ENCODE measurements around the gene PLA2G4A. TPM values are rescaled to one million over a fixed set of nuclear protein-coding genes. Genes with fewer than 3 reads are reported as not detected.

Gene PLA2G4A
- total RNA-seq, 1 experiment from 2014 or later = 8.6 TPM

GRCh38 chr1:186841599-186841998 is 12.8 kb downstream of the PLA2G4A start:
- Histone ChIP-seq H3K4me1 (ENCODE audit: control insufficient read depth in 1 of 2, insufficient read depth in 2 of 2, low read length in 2 of 2) (peaks cover 0 to 6% of the 10 kb centered on the region in 2 experiments; a peak in 1 of 4 replicates), H3K9me3 (ENCODE audit: control insufficient read depth in 1 of 2, insufficient read depth in 1 of 2, low read depth in 1 of 2, low read length in 2 of 2) (no peaks in the 10 kb centered on the region), H3K79me2 (ENCODE audit: insufficient read depth, low read length) (no peaks in the 10 kb centered on the region), H2AFZ (ENCODE audit: low read depth, low read length, poor library complexity, severe bottlenecking) (no peak overlapping the region), H3K27me3 (ENCODE audit: insufficient read depth, low read length) (no peaks in the 10 kb centered on the region), H3K27ac (ENCODE audit: low read depth, low read length) (no peak overlapping the region), H3K36me3 (ENCODE audit: control insufficient read depth in 1 of 2, insufficient read depth in 2 of 2, low read length in 2 of 2) (no peaks in the 10 kb centered on the region), H3K4me3 (replicated peaks in 1 of 2; ENCODE audit: low read depth in 1 of 2, low read length in 2 of 2) (no peak overlapping the region), H3K9ac (ENCODE audit: low read length) (no peak overlapping the region), H3K9me2 (ENCODE audit: insufficient read depth) (no peaks in the 10 kb centered on the region), H3K4me2 (ENCODE audit: low read length) (no peak overlapping the region), H4K20me1 (ENCODE audit: insufficient read depth) (no peaks in the 10 kb centered on the region)
- no peak for ATAC-seq
- no peak for DNase-seq (ENCODE audit: low read depth, low spot score)
- TF ChIP-seq EZH2 (IDR thresholded peaks at IDR 0.05) (no peak), CEBPB (IDR thresholded peaks at IDR 0.05; ENCODE audit: low read depth) (no peak), POLR2AphosphoS5 (IDR thresholded peaks at IDR 0.05; ENCODE audit: low read depth, low read length) (no peak), RAD21 (IDR thresholded peaks at IDR 0.05; ENCODE audit: low read depth) (no peak), SIN3A (IDR thresholded peaks at IDR 0.05; ENCODE audit: low read depth) (no peak), ZBTB33 (IDR thresholded peaks at IDR 0.05; ENCODE audit: extremely low read depth, insufficient replicate concordance, low read length) (no peak), POLR2A (IDR thresholded peaks at IDR 0.05; ENCODE audit: borderline replicate concordance, extremely low read depth, insufficient read depth, insufficient read length) (no peak)
- BruUV-seq (replicated peaks) = no TSS peak
- RAD21 ChIA-PET (ENCODE audit: low non-redundant PET in 1 of 2, low total read pairs in 2 of 2, uncharacterized antibody in 2 of 2, unreplicated experiment in 2 of 2) = no interaction called here
- CTCF ChIA-PET = no interaction called here
- POLR2A ChIA-PET = no interaction called here
- intact Hi-C loops (cut with micrococcal nuclease) = no loop called here

- ChIA-PET POLR2A (no interaction called here), CTCF (no interaction called here), RAD21 (ENCODE audit: low non-redundant PET in 1 of 2, low total read pairs in 2 of 2, uncharacterized antibody in 2 of 2, unreplicated experiment in 2 of 2) (no interaction called here)
- H3K9me3 ChIP-seq (ENCODE audit: control insufficient read depth in 1 of 2, insufficient read depth in 1 of 2, low read depth in 1 of 2, low read length in 2 of 2) = no peaks in the 10 kb centered on the region
- ATAC-seq = no peak
- no peak for DNase-seq (ENCODE audit: low read depth, low spot score)
- intact Hi-C loops (cut with micrococcal nuclease) = no loop called here
- no TSS peak for BruUV-seq (replicated peaks)
- TF ChIP-seq SIN3A (IDR thresholded peaks at IDR 0.05; ENCODE audit: low read depth) (no peak), SRF (IDR thresholded peaks at IDR 0.05; ENCODE audit: low read depth) (no peak), ATF3 (IDR thresholded peaks at IDR 0.05) (no peak), POLR2A (IDR thresholded peaks at IDR 0.05; ENCODE audit: borderline replicate concordance, extremely low read depth, insufficient read depth, insufficient read length) (no peak), CBX3 (IDR thresholded peaks at IDR 0.05; ENCODE audit: low read depth) (no peak), POLR2AphosphoS5 (IDR thresholded peaks at IDR 0.05; ENCODE audit: low read depth, low read length) (no peak), RAD21 (IDR thresholded peaks at IDR 0.05; ENCODE audit: low read depth) (no peak), MAX (IDR thresholded peaks at IDR 0.05) (no peak), TCF7L2 (IDR thresholded peaks at IDR 0.05; ENCODE audit: borderline replicate concordance, extremely low read depth, insufficient read depth, insufficient read length) (no peak)
- no peak overlapping the region for H3K4me2 ChIP-seq (ENCODE audit: low read length)
- no peak overlapping the region for H3K9ac ChIP-seq (ENCODE audit: low read length)
- no peak overlapping the region for H3K27ac ChIP-seq (ENCODE audit: low read depth, low read length)
- no peak overlapping the region for H2AFZ ChIP-seq (ENCODE audit: low read depth, low read length, poor library complexity, severe bottlenecking)
- no peaks in the 10 kb centered on the region for H3K79me2 ChIP-seq (ENCODE audit: insufficient read depth, low read length)
- H3K27me3 ChIP-seq (ENCODE audit: insufficient read depth, low read length) = no peaks in the 10 kb centered on the region
- no peaks in the 10 kb centered on the region for H3K36me3 ChIP-seq (ENCODE audit: control insufficient read depth in 1 of 2, insufficient read depth in 2 of 2, low read length in 2 of 2)
- peaks cover 0 to 6% of the 10 kb centered on the region in 2 experiments; a peak in 1 of 4 replicates for H3K4me1 ChIP-seq (ENCODE audit: control insufficient read depth in 1 of 2, insufficient read depth in 2 of 2, low read length in 2 of 2)
- H3K9me2 ChIP-seq (ENCODE audit: insufficient read depth) = no peaks in the 10 kb centered on the region
- no peaks in the 10 kb centered on the region for H4K20me1 ChIP-seq (ENCODE audit: insufficient read depth)
- no peak overlapping the region for H3K4me3 ChIP-seq (replicated peaks in 1 of 2; ENCODE audit: low read depth in 1 of 2, low read length in 2 of 2)
These were observed 13.8 kb downstream of the PLA2G4A start for GRCh38 chr1:186842547-186842946.
